Posterior vena cava (tissue), 2 donors: ENCODE results near the gene CCRL2. TPM values are rescaled to one million over a fixed set of nuclear protein-coding genes. Genes with fewer than 3 reads are reported as not detected.

ENCODE experiments used
- DNase-seq: peaks from one replicate; pipeline ENCODE4 v3.0.0-alpha.2; 2020; ENCODE audit warnings: low spot score
- intact Hi-C, 2 donors: fragments of 100-400 bp; cut with DNase I; formaldehyde crosslinking; loops; one replicate each; pipeline versions ENCODE4 v1.14.1 to v1.14.2; 2022 to 2023
- long read RNA-seq, 2 donors: library from polyadenylated mRNA; unstranded; transcript quantifications; one replicate each; pipeline ENCODE4 v2.0.0, GENCODE V29; 2020 to 2021
- total RNA-seq, 2 donors: library from RNA; stranded (reverse); fragmentation: NEBNext Ultra II Directional; extraction: Animal tissue kit (Norgen Biotek cat#: 25700); gene quantifications; one replicate each; pipeline ENCODE4 v1.2.1, GENCODE V29; 2021
- donor health status: DM: yes; HTN: yes; CAD: no.
- donor health status: DM: yes; HTN: yes; CAD: no.

CCRL2 gene, protein sequence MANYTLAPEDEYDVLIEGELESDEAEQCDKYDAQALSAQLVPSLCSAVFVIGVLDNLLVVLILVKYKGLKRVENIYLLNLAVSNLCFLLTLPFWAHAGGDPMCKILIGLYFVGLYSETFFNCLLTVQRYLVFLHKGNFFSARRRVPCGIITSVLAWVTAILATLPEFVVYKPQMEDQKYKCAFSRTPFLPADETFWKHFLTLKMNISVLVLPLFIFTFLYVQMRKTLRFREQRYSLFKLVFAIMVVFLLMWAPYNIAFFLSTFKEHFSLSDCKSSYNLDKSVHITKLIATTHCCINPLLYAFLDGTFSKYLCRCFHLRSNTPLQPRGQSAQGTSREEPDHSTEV
- 1 to 10 TPM; 2.0 to 2.4 TPM for total RNA-seq
- long read RNA-seq, donor 1, result 0 reads
- long read RNA-seq, donor 2, transcript CCRL2-202 (2 exons, 1,796 nt), result major isoform, 7 of 8 reads
- long read RNA-seq, donor 2, partial matches to known transcripts, result 0 of 8 reads
- long read RNA-seq, donor 2, other reads (novel, unspliced or antisense), result 1 of 8 reads

DNA sequence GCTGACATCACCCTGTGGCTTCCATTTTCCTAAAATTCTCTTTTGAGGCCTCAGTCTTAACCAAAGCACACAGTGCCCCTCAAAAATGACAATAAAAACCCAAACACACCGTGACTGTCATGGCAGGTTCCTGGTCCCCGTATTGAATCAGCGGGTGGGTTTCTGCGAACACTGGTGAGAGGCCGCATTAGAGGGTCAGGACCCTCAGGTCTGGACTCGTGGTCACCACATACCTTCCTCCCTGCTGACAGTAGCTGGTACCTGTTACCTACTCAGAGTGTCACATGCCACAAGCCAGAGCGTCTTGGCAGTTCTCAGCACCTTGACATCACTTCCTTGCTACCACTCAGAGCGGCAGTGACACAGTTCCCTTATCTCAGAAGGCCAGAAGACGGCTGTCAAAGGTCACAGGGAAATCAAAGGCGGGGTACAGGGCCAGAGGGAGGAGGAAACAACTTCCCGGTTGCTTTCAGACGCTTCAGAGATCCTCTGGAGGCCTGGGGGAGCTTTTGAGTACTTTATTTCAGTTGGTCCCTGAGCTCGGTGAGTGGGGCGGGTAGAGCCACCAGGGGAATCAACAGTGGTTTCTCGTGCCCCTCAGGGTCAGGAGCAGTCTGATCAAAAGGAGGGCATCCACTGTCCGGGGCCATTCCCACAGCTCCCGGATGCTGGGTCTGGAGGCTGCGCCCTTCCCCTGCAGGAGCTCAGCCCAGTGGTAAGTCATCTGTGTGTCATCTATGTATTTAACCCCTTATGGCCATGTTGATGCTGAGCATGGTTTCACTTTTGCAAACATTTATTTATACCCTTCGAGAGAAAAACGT lies at the start of gene CCRL2, which contains the start of gene CCR5AS:
CCRL2 (plus strand) TSS at position 472 of the 824 bp plus-strand sequence. CDS start 821 bp downstream, outside the sequence.
CCR5AS (minus strand) TSS at position 279 of the 824 bp plus-strand sequence.
- intact Hi-C loops, result no loop called here

GRCh38 chr3:46358466-46358865 lies 48.6 kb upstream of the CCRL2 start:
- intact Hi-C loops, result no loop called here
- DNase-seq, result no peak

More for the DNA sequence above, at the start of gene CCRL2, which contains the start of gene CCR5AS:
- DNase-seq, result peak; percentile 87

- intact Hi-C loops, result no loop called here
- no peak for DNase-seq
Measured at GRCh38 chr3:46359733-46360493, 47.1 kb upstream of the CCRL2 start.

DNA sequence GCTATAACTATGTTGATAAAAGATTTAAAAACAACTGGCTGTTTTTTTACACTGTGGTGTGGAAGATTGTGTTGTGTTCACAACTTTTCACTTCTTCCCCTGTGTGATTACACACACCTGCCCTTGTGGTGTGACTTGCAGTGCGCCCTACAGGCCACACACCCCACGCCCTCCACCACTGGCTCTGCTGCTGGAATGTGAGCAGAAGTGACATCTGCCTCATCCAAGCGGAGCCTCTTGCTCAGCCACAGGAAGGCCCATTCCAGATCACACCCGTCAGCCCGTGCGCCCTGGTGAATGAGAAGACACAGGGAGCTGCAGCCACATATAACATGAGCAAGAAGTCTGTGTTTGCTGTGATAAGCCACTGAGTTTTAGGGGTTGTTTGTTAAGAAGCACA lies 46.2 kb upstream of the CCRL2 start:
- intact Hi-C loops, result no loop called here
- DNase-seq, result no peak

- no peak for DNase-seq
- intact Hi-C loops, result no loop called here
Measured at GRCh38 chr3:46361408-46362283, 45.4 kb upstream of the CCRL2 start.

GRCh38 chr3:46365041-46365440 lies 42.0 kb upstream of the CCRL2 start:
- DNase-seq, result no peak
- intact Hi-C loops, result no loop called here

GRCh38 chr3:46365737-46366524 lies 41.1 kb upstream of the CCRL2 start:
- DNase-seq, result no peak
- intact Hi-C loops, result no loop called here

DNA sequence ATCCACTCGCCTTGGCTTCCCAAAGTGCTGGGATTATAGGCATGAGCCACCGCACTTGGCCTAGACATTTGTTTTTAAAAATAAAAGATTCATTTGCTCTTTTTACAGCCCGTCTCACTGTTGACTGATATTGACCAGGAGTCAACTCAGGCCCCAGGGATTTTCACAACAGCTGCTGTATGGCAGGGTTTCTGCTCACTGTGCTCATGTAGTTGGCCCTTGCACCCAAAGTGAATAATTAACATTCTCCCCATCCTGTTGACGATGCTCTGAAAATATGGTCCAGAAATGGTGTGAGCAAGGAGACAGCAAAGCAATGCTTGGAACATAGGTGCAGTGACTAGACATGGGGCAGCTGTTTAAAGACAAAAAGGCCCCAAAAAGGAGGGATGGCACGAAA lies 39.2 kb upstream of the CCRL2 start:
- intact Hi-C loops, result no loop called here

GRCh38 chr3:46368569-46368968 lies 38.5 kb upstream of the CCRL2 start:
- DNase-seq, result peak; percentile 87
- intact Hi-C loops, result no loop called here

More for the DNA sequence above, 39.2 kb upstream of the CCRL2 start:
- no peak for DNase-seq

GRCh38 chr3:46369151-46369550 lies 37.9 kb upstream of the CCRL2 start:
- intact Hi-C loops, result no loop called here
- no peak for DNase-seq

- no peak for DNase-seq
- intact Hi-C loops, result loop anchor here in 1 of 2 donors (5.0 kb wide), 1 partner anchor 1152 kb away; no protein-coding TSS in a partner anchor
Measured at GRCh38 chr3:46369675-46370132, 37.4 kb upstream of the CCRL2 start.

DNA sequence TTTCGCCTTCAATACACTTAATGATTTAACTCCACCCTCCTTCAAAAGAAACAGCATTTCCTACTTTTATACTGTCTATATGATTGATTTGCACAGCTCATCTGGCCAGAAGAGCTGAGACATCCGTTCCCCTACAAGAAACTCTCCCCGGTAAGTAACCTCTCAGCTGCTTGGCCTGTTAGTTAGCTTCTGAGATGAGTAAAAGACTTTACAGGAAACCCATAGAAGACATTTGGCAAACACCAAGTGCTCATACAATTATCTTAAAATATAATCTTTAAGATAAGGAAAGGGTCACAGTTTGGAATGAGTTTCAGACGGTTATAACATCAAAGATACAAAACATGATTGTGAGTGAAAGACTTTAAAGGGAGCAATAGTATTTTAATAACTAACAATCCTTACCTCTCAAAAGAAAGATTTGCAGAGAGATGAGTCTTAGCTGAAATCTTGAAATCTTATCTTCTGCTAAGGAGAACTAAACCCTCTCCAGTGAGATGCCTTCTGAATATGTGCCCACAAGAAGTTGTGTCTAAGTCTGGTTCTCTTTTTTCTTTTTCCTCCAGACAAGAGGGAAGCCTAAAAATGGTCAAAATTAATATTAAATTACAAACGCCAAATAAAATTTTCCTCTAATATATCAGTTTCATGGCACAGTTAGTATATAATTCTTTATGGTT lies 36.1 kb upstream of the CCRL2 start, which contains the start of gene CCR5:
CCR5 (plus strand) TSS at position 108 of the 680 bp plus-strand sequence. CDS start 1,957 bp downstream, outside the sequence.
- intact Hi-C loops, result loop anchor here in 1 of 2 donors (5.0 kb wide), 1 partner anchor 1154 kb away; no protein-coding TSS in a partner anchor
- DNase-seq, result no peak

GRCh38 chr3:46371519-46372340 lies 35.3 kb upstream of the CCRL2 start:
- intact Hi-C loops, result loop anchor here in 1 of 2 donors (5.0 kb wide), 1 partner anchor 1154 kb away; no protein-coding TSS in a partner anchor

GRCh38 chr3:46372492-46373359 lies 34.3 kb upstream of the CCRL2 start:
- intact Hi-C loops, result loop anchor here in 1 of 2 donors (5.0 kb wide), 1 partner anchor 1155 kb away; no protein-coding TSS in a partner anchor

More at GRCh38 chr3:46371519-46372340, 35.3 kb upstream of the CCRL2 start:
- no peak for DNase-seq

More at GRCh38 chr3:46372492-46373359, 34.3 kb upstream of the CCRL2 start:
- no peak for DNase-seq
